GM18873 (cell line): ENCODE data around the gene RAB29.

Experiments
- ATAC-seq: cut with Tn5 transposase; IDR thresholded peaks from one replicate; pipeline ENCODE4 v1.9.1; 2021; ENCODE audit warnings: mild to moderate bottlenecking, moderate library complexity, moderate number of reproducible peaks; ENCODE audit not compliant: unreplicated experiment, low FRiP score

The RAB29 gene

GRCh38 chr1:205766570-205766969 lies 8.7 kb downstream of the RAB29 start:
- ATAC-seq = no peak

DNA sequence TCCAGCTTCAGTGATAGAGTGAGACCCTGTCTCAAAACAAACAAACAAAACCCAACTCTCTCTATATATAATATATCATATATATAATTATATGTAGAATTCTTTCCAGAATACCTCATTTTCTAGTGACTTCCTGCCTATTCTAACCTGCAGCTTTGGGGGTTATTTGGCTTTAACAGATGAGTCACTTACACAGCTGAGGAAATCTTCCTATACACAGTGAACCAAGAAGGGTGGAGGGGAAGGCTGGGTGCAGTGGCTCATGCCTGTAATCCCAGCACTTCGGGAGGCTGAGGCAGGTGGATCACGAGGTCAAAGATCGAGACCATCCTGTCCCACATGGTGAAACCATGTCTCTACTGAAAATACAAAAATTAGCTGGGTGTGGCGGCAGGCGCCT lies 9.2 kb downstream of the RAB29 start:
- no peak for ATAC-seq

DNA sequence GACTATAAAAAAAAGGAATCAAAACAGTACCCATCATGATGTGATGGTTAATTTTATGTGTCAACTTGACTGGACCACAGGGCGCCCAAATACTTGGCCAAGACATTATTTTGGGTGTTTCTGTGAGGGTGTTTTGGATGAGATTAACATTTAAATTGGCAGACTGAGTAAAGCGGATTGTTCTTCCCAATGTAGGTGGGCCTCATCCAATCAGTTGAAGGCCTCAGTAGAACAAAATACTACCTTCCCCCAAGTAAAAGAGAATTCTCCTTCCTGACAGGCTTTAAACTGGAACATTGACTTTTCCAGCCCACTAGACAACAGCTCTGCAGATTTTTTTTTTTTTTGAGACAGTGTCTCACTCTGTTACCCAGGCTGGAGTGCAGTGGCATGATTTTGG lies 10.7 kb downstream of the RAB29 start:
- ATAC-seq = no peak

DNA sequence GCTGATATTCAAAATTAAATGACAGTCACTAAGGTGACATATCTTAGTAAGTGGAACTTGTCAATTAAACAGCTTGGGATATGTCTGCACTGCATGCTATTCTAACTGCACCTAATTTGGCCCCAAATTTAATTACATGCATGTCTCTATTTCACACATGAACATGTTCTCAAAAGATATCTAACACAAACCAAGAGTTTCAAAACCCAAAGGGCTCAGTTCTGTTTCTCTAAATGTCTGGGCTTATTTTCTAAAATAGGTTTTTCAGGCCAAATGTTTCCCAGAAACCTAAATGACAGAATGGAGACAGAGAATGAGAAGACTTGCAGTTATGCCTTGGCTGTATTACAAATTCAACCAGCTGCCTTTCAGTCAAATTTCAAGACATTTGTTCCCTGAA lies 11.3 kb downstream of the RAB29 start:
- no peak for ATAC-seq

- no peak for ATAC-seq
These were observed 14.7 kb downstream of the RAB29 start for GRCh38 chr1:205760606-205761005.

GRCh38 chr1:205756552-205756951 lies 18.7 kb downstream of the RAB29 start:
- no peak for ATAC-seq

- no peak for ATAC-seq
These were observed 20.4 kb downstream of the RAB29 start for GRCh38 chr1:205754857-205755256.

DNA sequence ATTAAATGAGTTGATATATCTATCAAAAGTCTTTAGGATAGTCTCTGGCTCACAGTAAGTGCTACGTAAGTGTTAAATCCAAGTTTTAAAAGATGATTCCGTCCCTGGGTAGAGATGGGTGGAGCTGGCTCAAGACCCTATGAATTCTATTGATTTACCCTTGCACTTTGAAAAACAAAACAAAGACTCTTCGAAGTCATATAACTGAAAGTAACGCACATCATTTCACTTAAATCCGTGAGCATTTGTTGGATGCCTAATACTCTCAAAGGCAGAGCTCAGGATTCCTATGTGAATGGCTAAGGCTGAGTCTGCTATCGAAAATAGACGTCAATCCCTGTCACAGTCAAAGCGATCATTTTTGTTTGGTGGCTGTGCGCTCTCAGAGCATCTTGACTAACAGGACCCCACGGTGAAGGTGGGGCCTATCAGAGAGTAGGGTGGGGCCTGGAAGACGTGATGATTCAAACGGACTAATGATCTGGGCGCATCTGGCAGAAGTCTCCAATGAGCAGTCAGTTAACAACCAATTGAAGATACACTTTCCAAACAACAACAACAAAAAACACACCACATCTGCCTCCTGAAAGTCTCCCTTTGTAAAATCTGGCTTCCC lies 24.1 kb downstream of the RAB29 start:
- no peak for ATAC-seq

GRCh38 chr1:205750138-205751035 lies 24.9 kb downstream of the RAB29 start, which contains the start of gene NUCKS1:
Gene NUCKS1 (minus strand): TSS chr1:205750182. CDS start chr1:205749973, 209 bp downstream.
- peak; percentile 81 for ATAC-seq

GRCh38 chr1:205749234-205750137 lies 25.8 kb downstream of the RAB29 start:
- peak; percentile 71 for ATAC-seq

DNA sequence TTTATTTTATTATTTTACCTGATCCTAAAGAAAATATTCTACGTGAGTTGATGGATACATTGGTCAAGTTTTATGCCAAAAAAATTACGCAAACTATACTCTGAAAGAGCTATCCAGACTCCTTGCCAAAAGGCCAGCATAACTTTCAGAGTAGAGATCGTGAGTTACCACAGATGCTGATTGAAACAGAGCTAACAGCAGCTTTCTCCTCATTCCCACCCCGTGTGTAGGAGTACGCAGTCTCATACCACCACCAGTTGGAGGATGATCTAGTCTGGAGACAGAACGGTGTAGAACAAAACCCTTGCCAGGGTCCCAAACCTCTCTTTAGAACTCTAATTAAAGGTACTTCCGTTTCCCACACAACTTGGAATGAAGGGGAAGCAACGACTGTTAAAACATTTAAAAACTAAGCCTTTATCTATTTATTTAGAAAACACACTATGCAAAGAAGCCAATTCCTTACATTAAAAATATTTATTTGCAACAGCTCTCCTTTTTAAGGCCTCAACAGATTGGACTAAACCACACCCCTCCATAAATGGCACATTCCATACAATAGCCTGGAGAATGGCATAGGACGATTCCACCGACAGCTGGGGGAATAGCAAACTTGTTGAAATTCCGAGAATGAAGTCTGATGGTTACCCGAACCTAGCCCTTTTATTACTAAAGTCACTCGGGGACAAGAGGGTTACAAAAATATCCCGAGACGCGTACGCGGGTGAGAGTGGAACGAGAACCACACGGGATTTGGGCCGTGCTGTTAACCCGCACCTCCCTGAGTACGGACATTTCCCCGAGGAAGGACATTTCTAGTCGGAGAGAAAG lies 26.7 kb downstream of the RAB29 start:
- peak; percentile 9 for ATAC-seq

- ATAC-seq = no peak
These were observed 28.4 kb downstream of the RAB29 start for GRCh38 chr1:205746757-205747412.

DNA sequence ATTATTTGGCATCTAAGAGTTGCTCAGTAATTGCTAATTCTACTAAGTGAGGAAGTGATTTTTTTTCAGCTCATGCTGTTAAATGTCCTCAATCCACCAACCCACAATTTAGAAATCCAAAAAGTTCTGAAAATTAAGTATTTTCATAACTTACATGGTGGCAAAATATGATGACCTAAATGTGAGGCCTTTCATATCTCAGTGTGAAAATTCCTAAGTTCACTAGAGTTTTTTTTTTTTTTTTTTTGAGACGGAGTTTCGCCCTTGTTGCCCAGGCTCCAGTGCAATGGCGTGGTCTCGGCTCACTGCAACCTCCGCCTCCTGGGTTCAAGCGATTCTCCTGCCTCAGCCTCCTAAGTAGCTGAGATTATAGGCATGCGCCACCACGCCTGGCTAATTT lies 30.9 kb downstream of the RAB29 start:
- no peak for ATAC-seq

DNA sequence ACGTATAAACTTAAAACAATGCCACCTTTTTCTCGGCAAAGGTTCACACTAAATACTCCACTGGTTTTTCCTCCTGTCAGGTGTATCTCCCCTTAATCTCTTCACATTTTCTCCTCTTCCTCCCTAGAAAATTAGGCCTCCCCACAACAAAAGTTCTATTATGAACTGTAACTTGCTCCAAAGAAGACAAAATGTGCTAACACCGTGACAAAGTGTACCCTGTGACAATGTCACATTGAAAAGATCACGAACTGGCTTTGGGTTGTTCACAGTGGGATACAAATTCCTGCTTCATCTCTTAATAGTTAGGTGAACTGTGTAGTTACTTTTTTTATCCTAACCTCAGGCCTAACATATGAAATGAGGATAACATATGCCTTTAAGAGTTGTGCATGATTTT lies 31.3 kb downstream of the RAB29 start:
- ATAC-seq = no peak

GRCh38 chr1:205741681-205742080 lies 33.6 kb downstream of the RAB29 start:
- ATAC-seq = no peak

DNA sequence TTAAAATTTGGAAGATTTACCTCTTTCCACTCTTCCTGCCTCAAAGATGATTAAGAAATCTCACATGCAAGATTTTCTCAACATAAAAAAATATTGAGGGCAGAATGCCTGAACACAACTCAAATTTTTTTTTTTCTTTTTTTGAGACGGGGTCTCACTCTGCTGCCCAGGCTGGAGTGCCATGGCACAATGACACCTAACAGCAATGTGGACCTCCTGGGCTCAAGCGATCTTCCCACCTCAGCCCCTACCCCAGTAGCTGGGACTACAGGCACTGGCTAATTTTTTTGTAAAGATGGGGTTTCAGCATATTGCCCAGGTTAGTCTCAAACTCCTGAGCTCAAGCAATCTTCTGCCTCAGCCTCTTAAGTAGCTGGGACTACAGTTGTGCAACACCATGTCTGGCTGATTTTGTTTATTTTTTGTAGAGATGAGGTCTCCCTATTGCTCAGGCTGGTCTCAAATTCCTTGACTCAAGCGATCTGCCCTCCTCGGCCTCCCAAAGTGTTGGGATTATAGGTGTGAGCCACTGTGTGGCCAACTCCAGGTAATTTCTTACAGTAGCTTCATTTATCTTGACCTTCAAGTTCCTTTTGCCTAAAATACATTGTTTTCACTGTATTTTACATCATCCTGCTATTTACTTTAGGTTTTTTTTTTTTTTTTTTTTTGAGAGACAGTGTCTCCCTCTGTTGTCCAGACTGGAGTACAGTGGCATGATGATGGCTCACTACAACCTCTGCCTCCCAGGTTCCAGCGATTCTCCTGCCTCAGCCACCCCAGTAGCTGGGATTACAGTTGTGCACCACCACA lies 35.7 kb downstream of the RAB29 start:
- no peak for ATAC-seq

DNA sequence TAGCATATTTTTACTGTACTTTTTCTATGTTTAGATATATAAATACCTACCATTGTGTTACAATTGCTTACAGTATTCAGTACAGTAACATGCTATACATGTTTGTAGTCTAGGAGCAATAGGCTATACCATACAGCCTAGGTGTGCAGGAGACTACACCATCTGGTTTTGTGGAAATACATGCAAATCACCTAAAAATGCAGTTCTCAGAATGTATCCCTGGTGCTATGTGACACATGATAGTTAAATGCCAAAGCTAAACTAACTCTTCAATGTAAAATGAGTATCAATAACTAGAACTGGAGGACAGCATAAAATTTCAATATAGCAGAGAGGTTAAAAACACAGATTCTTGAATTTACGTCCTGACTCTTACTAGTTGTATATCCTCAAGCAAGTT lies 40.1 kb downstream of the RAB29 start:
- ATAC-seq = no peak

DNA sequence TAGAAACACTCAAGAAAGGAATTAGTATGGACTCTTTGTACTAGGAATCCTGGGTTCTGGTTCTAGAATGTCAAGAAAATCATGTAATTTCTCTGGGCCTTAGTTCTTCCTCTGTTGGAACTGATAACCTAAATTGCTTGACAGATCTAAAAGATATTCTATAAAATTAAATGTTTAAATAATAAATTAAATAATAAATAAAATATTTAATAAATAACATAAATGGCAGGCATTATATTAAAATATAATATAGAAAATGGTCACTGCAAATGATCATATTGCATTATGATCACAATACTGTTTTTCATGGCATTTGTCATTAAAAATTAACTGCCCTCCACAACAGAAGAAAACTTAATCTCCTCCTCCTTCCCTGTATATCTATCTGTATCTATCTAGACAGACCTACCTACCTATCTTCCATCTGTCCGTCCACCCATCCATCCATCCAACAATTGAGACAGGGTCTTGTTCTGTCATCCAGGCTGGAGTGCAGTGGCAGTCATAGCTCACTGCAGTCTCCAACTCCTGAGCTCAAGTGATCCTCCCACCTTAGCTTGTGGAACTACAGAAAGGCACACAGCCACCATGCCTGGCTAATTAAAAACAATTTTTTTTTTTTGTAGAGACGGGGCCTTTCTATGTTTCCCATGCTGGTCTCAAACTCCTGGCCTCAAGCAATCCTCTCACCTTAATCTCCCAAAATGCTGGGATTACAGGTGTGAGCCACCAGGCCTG lies 41.7 kb downstream of the RAB29 start:
- ATAC-seq = no peak
